SHP77 treated with DMSO at 0.1 percent for 48 hours (cell line): ENCODE measurements around the gene AKR1C2.
"Not testable (repeated sequence)": the region's sequence is repeated elsewhere in the genome, so short reads cannot be mapped to it uniquely, and the experiment has no call there.

Experiments
- DNase-seq: peaks from one replicate; lab custom pipeline; 2025; lab: John Stamatoyannopoulos, UW

AKR1C2 gene

DNA sequence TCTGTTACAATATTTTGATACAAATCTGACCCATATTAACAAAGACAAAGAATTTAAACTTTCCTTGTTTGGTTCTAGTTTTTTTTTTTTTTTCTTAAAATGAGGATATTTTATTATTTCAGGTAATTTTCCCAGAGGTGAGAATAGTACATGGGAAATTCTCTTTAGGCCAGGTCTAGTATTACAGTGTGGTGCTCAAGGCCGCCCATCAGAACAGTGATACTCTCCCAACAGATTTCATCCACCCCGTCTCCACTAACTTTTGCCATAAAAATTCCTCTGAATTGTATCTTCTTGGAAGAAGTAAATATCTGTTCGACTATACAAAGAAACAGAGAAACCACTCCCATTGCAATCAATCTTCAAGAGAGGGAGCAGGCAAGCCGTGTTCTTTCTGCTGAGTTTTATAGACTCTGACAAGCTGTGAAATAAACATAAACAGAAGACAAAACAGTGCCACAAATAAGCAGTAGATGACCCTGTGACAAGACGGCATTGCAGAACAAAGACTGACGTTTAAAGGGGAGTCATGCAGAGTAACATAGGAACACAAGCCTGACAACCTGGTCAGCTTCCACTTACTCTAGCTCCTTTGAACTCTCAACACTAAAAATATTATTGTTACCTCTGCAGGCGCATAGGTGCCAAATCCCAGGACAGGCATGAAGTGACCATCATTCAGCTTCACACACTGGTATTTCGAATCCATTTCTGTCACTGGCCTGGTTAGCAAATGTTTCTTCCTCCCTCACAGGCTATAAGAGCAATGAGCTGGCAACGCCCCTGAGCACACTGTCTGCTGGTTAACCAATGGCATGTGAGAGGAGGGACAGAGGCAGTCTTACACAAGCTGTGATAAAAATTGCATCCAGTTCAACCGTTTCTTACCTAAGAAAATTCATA is at the start of gene AKR1C2:
AKR1C2 (minus strand) TSS at position 731 of the 903 bp plus-strand sequence; CDS start at position 709, 22 bp downstream.
- DNase-seq: not testable (repeated sequence)

DNA sequence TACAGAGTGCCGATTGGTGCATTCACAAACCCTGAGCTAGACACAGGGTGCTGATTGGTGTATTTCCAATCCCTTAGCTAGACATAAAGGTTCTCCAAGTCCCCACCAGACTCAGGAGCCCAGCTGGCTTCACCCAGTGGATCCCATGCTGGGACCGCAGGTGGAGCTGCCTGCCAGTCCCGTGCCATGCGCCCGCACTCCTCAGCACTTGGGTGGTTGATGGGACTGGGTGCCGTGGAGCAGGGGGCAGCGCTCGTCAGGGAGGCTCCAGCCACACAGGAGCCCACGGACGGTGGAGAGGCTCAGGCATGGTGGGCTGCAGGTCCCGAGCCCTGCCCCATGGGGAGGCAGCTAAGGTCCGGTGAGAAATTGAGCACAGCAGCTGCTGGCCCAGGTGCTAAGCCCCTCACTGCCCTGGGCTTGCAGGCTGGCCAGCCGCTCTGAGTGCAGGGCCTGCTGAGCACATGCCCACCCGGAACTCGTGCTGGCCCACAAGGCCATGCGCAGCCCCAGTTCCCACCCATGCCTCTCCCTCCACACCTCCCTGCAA is 49.4 kb upstream of the AKR1C2 start:
- DNase-seq: not testable (repeated sequence)

DNA sequence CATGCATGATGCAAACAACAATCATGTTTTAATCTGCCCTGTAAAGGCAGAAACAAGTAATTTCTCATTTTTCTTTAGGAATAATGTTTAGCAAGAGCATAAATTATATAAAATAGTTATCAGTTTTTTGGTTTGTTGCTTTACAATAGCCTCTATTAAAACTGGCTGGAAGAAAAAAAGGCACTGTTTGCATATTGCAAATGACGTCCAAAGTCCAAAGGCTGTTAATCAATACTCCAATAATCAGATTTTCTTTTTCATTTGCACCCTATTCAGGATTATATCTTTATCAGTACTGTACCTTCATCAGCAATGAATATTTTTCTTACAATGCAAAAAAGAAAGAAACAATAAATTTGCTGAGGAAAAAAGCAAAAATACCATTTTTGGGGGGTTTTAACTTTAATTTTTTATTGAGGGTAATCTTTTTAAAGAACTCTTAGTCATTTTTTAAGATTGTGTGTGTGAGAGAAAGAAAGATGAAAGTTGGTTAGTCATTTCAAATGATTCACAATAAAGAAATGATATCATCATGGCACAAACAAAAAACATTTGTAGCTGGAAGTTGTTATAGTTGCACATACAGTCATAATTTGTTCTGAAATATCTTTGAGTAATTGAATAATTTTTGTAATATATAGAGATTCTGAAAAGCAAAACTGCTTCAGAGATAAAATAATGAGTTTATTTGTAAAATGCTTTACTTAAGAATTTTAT is 44.4 kb upstream of the AKR1C2 start:
- no peak for DNase-seq

DNA sequence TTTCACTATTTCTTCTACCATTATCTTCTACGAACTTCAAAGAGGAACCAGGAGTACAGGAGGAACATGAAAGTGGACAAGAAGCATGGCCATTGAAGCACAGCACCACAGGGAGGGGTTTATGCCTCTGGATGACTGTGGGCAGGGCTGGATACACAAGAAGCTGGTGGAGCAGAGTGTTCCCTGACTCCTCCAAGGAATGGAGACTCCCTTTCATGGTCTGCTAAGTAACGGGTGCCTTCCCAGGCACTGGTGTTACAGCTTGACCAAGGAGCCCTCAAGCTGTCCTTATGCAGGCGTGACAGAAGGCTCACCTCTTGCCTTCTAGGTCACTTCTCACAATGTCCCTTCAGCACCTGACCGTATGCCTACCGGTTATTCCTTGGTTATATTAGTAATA is 43.4 kb upstream of the AKR1C2 start:
- not testable (repeated sequence) for DNase-seq

DNA sequence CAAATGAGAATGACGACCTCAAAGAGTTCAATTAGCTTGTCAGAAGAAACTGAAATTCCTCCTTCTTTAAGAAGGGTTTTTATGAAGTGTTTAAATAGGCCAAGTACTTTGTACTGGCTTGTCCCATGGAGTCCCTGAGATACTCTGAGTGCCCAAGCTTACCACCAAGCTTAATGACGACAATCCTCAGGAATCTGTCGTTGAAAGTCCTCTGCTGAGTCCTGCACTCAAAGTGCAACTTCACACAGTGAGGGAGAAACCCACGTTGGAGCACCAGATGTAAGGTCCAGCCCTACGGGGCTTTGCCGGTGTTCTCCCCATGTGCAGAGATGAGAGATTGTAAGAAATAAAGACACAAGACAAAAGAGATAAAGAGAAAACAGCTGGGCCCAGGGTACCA is 42.8 kb upstream of the AKR1C2 start:
- DNase-seq: no peak

DNA sequence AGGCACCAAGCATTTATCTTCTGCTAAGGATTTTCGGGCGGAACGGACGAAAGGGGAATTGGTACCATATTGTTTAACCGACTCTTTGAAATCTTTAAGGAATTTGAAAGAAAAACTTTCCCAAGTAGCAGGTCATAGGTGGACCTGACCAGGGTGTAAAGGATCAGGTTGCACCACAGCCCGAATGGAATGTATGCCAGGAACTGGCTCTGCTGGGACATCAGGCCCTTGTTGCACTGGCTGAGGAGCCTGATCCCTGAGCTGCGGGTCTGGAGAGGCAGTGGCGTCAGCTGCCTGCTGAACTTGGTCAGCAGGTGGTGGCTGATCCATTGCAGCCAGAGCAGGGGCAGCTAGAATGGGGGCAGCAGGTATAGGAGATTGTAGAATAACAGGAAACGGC is 41.4 kb upstream of the AKR1C2 start:
- DNase-seq: no peak

DNA sequence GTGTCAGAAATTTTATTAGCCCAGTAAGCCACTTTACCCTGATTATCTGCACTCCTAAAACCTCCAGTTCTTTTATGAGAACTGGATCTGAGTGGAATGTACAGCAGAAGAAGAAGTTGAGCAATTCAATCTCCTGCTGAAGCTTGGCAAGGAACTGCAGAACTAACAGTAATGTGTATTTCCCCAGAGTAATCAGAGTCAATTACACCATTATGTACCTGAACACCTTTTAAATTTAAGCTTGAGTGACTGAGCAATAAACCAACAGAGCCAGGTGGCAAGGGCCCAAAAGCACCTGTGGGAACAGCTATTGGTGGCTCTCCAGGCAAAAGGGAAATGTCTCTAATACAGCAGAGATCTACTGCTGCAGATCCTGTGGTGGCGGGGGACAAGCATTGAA is 40.1 kb upstream of the AKR1C2 start:
- no peak for DNase-seq

DNA sequence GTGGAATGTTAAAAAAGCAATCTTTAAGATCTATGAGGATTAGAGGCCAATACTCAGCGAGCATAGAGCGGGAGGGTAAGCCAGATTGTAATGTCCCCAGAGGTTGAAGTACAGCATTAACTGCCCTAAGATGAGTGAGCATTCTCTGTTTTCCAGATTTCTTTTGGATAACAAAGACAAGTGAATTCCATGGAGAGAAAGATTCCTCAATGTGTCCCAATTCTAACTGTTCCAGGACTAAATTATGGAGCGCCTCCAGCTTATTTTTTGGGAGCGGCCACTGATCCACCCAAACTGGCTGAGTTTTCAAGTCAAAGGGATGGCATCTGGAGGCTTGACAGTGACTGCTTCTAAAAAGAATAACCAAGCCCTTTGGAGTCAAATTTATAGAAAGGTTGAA is 39.3 kb upstream of the AKR1C2 start:
- DNase-seq: no peak

DNA sequence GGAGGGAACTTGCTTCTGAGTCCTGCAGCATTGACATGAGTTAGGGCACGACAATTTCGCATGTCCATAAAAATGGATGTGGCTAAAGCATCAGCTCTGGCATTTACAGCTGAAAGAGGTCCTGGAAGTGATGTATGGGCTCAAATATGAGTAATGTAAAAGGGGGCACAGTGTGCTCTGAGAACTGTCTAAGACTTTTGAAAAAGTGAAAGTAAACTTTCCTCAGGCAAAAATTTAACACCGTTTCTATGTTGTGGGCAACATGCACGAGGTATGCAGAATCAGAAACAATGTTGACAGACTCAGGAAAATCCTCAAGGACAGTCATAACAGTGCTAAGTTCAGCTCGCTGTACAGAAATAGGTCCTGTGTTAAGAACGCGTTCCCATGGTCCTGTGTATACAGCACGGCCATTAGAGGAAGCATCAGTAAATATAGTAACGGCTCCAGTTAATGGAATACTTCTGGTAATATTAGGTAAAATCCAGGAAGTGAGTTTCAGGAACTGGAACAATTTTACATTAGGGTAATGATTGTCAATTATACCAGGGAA is 37.9 kb upstream of the AKR1C2 start:
- DNase-seq: no peak

DNA sequence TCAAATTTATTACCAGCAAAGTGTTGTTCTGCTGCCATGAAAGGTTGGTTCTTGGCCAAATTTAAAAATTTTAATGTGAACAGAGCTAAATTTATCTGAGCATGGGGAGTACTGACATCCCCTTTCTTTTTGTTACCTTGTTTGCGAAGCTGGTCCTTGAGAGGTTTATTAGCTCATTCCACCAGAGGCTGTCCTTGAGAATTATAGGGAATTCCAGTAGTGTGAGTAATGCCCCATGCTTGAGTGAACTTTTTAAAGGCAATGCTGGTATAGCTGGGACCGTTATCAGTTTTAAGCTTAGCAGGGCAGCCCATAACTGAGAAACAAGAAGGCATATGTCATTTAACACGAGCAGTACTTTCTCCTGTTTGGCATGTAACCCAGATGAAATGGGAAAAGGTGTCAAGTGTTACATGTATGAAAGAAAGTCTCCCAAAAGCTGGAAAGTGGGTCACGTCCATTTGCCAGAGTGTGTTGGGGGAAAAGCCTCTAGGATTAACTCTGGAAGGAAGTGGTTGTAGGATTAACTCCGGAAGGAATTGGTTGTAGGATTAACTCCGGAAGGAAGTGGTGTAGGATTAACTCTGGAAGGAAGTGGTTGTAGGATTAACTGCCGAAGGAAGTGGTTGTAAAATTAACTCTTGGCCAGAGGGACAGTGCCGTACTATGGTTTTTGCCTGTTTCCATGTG is 37.3 kb upstream of the AKR1C2 start:
- DNase-seq: no peak

DNA sequence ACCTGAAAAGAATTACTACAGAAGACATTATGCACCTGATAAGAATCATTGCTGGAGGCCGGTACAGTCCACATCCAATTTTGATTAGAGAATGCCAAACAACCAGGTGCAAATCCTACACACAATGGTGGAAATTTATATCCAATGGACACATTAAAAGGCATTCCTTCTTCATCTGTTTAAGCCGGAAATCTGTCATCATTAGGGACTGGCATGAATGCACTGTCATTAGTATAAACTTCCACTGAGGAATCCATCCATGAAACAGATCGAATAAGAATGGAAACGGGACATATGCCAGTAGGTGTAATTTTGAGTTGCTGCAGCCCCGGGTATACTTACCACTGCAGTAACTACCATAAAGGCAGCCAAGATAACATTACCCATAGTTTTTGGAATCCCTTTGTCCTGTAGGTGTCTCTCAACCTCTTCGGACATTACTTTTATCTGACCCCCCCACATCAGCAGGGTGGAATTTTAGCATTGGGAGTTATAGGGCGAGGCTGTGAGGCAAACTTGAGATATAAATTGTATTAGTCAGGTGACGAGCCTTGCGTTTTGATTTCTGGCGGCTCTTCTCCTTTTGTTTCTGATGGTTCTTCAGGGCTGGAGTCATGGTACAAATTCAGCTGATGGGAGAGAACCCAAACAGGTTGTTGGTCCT is 36.5 kb upstream of the AKR1C2 start:
- DNase-seq: no peak

DNA sequence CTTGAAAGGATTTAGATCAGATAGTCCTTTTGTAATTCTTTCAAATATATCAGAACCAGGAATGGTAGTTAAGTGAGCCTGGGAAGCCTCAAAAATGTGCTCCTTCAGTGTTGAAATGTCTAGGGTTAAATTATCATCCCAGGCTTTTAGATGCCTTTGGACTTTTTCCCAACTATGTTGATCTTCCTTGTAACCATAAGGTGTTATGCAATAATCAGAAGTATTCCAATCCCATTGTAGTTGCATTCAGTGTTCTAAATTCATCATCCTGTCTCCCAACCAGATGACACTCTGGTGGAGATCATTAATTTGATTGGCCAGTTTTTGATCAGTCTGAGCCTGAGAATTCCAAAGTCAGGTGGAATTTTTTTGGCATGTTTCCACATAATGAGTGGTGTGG is 35.1 kb upstream of the AKR1C2 start:
- DNase-seq: no peak

DNA sequence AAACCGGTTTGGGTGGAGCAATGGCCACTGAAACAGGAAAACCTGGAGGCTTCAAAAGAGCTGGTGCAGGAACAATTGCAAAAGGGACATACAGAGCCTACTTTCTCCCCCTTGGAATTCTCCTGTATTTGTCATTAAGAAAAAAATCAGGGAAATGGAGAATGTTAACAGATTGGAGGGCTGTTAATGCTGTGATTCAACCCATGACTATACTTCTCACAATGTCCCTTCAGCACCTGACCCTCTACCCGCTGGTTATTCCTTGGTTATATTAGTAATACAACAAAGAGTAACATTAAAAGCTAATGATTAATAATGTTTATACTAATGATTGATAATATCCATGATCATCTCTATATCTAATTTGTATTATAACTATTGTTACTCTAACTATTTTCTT is 34.4 kb upstream of the AKR1C2 start:
- no peak for DNase-seq

DNA sequence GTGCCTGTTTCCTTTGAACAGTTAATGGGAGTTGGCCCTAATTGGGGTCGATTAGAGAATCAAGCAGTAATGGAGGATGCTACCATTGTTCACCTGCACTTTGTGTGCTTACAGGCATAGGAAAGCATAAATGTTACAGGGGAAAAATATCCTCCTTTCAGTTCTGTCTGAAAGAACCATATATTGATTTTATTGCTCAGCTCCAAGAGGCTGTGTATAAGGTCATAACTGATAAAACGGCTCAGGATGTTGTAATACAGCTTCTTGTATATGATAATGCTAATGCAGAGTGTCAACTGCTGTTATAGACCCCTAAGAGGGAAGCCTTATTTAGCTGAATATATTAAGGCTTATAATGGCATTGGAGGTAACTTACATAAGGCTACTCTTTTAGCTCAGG is 32.9 kb upstream of the AKR1C2 start:
- DNase-seq: no peak

DNA sequence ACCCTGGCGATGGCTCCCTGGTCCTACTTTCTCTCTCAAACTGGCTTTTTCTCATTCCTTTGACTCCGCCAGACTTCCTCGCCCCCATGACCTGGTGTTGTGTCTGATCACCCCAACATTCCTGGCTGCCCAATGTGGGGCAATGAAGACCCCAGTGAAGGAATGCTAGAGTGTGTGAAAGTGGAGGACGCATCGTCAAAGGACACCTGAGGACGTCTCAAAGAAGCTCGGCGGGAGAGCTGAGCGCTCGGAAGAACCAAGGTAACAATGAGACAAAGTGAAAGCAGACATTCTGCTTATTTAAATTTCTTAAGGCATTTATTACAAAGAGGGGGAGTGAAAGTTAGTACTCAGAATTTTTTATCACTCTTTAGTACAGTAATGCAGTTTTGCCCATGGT is 31.7 kb upstream of the AKR1C2 start:
- no peak for DNase-seq

DNA sequence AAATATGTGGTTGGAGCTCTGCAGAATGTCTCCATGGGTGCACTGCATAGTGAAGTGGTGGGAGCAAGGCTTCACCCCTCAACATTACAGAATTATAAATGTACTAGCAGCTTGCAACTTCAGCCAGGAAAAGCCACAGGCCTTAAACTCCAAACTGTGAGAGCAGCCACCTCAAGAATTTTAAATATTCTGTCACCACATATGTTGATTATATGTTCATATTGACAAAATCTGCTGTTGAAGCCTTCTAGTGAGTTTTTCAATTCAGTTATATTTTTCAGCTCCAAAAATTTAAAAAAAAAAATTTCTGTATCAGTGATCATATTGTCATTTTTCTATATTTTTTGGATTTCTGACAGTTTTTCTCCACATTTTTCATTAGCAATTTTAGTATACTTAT is 30.9 kb upstream of the AKR1C2 start:
- no peak for DNase-seq

DNA sequence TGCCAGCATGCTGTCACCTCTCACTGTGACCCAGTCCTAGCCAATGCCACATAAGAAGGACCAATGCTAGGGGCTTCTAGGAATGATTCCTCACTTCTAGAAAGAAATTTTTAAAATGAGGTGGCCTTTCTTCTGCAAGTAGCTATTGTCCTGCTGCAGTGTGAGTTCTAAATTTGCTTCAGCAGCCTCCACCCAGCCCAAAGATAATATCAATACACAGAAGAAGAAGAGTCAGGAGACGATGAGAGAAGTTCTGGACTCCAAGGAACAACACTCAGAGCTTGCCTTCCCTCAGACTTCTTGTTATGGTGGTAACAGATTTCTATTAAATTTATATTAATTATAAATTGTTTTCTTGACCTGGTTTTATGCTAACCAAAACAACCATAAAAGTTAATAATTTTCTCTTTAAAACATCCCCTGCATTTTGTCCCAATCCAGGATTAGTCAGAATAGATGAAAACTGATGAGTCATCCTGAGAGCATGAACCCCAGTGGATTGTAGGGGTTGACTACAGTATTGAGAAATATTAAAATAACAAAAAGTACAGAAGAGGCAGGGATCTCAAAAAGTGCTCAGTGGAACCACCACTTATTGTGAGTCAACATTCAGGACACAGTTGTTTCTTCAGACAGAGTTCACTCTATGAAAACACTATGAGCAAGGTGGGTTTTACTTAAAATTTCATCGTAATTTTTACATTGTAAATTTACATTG is 29.6 kb upstream of the AKR1C2 start:
- DNase-seq: no peak

DNA sequence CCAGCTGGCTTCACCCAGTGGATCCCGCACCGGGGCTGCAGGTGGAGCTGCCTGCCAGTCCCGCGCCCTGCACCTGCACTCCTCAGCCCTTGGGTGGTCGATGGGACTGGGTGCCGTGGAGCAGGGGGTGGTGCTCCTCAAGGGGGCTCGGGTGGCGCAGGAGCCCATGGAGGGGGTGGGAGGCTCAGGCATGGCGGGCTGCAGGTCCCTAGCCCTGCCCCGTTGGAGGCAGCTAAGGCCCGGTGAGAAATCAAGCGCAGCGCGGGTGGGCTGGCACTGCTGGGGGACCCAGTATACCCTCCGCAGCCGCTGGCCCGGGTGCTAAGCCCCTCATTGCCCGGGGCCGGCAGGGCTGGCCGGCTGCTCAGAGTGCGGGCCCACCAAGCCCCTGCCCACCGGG is 28.8 kb upstream of the AKR1C2 start:
- not testable (repeated sequence) for DNase-seq

DNA sequence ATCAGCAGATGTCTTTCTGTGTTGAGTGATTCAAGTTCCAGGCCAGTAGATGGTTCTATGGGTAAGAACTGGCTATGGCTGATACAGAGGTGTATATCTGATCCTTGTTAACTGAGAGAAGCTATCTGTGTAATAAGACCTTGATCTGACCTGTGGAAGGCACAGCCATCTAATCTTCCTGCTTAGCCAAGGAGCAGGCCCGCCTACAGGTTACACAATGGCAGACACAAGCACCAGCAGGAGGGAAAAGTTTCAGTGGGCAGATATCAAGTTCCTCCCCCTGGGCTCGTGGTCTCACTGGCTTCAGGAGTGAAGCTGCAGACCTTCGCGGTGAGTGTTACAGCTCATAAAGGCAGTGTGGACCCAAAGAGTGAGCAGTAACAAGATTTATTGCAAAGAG is 27.9 kb upstream of the AKR1C2 start:
- DNase-seq: not testable (repeated sequence)

DNA sequence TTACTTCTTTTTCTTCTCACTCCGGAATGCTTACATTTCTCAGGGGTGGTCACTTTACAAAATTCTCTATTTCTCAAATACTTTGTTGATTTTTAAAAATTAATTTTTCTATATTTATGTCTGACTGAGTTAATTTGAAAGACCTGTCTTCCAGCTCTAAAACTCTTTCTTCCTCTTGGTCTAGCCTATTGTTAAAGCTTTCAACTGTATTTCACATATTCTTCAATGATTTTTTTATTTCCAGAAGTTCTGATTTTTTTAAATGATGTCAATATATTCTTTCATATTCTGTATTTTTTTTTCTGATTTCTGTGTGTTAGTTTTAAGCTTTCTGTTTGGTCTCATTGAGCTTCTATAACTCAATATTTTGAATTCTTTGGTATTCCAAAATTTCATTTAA is 27.3 kb upstream of the AKR1C2 start:
- no peak for DNase-seq

DNA sequence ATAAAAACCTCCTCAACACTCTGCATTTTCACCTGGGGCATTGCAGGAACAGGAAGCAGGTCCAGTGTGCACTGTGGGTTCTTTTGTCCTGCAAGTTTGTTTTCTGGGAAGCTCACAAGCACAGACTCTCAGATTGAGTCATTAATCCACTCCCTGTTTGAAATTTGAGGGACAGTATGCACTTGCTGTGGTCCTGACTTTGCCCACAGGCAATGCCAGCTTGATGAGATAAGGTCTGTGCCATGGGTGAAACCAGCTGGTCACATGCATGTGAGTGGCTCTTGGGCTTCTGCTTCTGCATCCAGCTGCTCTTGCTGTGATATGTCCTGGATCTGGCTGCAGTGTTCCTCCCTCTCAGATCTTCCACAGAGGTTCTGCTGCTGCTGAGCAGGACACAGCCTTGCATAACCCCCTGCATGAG is 21.8 kb upstream of the AKR1C2 start:
- not testable (repeated sequence) for DNase-seq
